MCF 10A (cell line): ENCODE results near the gene AGO1. TPM values are rescaled to one million over a fixed set of nuclear protein-coding genes. Genes with fewer than 3 reads are reported as not detected.

Experiments used
- BruUV-seq: library from RNA; stranded (reverse); fragments of 400-500 nt; replicated peaks from 2 replicates; lab custom pipeline; 2021; lab: Mats Ljungman, UMichigan
- CTCF ChIA-PET: fragments of 300-600 bp; sonication (Branson Sonifier 250); formaldehyde crosslinking; extraction: SDS; loops from one replicate; lab custom pipeline; 2021; ENCODE audit warnings: antibody characterized with exemption, inconsistent platforms; lab: Yijun Ruan, JAX
- POLR2A ChIA-PET: fragments of 300-600, 350-650 bp; sonication (Branson Sonifier 250); formaldehyde crosslinking; extraction: SDS; loops from one replicate; lab custom pipeline; 2020; ENCODE audit warnings: antibody characterized with exemption, inconsistent platforms; lab: Yijun Ruan, JAX
- DNase-seq: peaks from one replicate; pipeline ENCODE4 v3.0.0-alpha.2; 2018; ENCODE audit not compliant: unreplicated experiment
- H3K27ac Mint-ChIP-seq: one replicate; pipeline ENCODE4 v1.8.0; 2022; ENCODE audit warnings: mild to moderate bottlenecking, low read depth, mixed read lengths; ENCODE audit not compliant: unreplicated experiment
- H3K27me3 Mint-ChIP-seq: one replicate; pipeline ENCODE4 v1.8.0; 2022; ENCODE audit warnings: mixed read lengths; ENCODE audit not compliant: insufficient read depth, unreplicated experiment
- H3K36me3 Mint-ChIP-seq: one replicate; pipeline ENCODE4 v1.8.0; 2022; ENCODE audit warnings: mild to moderate bottlenecking, moderate library complexity, mixed read lengths; ENCODE audit not compliant: insufficient read depth, unreplicated experiment
- H3K4me1 Mint-ChIP-seq: one replicate; pipeline ENCODE4 v1.8.0; 2022; ENCODE audit warnings: mixed read lengths; ENCODE audit not compliant: insufficient read depth, unreplicated experiment
- H3K4me3 Mint-ChIP-seq: one replicate; pipeline ENCODE4 v1.8.0; 2022; ENCODE audit warnings: mild to moderate bottlenecking, moderate library complexity, mixed read lengths; ENCODE audit not compliant: unreplicated experiment
- H3K9me3 Mint-ChIP-seq: one replicate; pipeline ENCODE4 v1.8.0; 2022; ENCODE audit warnings: mixed read lengths; ENCODE audit not compliant: unreplicated experiment
- CTCF ChIP-seq: fragments of 200-600 bp; IDR thresholded peaks from one replicate; pipeline ENCODE4 v1.8.0; 2022; ENCODE audit warnings: antibody characterized with exemption, mild to moderate bottlenecking; ENCODE audit not compliant: unreplicated experiment
- intact Hi-C: fragments of 100-400 bp; cut with micrococcal nuclease; formaldehyde crosslinking; loops from 2 replicates; pipeline ENCODE4 v1.14.1; 2022
- total RNA-seq: library from RNA; stranded (reverse); gene quantifications from 2 replicates; pipeline ENCODE4 v1.2.3, GENCODE V29; 2022

Gene AGO1
- total RNA-seq, 1 experiment from 2014 or later = 13.5 TPM

- no peak overlapping the region for H3K27ac Mint-ChIP-seq
- intact Hi-C loops = no loop called here
- H3K9me3 Mint-ChIP-seq = no peaks in the 10 kb centered on the region
- ChIA-PET POLR2A (interaction anchor here (0.6 kb wide), 1 partner anchor 26 kb away, joined by 3 read pairs; no protein-coding TSS in a partner anchor), CTCF (no interaction called here)
- H3K4me1 Mint-ChIP-seq = no peaks in the 10 kb centered on the region
- no peak for TF ChIP-seq CTCF
- no TSS peak for BruUV-seq
- H3K4me3 Mint-ChIP-seq = no peak overlapping the region
- H3K36me3 Mint-ChIP-seq = no peaks in the 10 kb centered on the region
- no peaks in the 10 kb centered on the region for H3K27me3 Mint-ChIP-seq
- no peak for DNase-seq
Observed at GRCh38 chr1:35860696-35861095, 22.3 kb upstream of the AGO1 start.

GRCh38 chr1:35863136-35863535, 19.9 kb upstream of the AGO1 start:
- H3K9me3 Mint-ChIP-seq = no peaks in the 10 kb centered on the region
- DNase-seq = no peak
- H3K4me3 Mint-ChIP-seq = no peak overlapping the region
- no peaks in the 10 kb centered on the region for H3K27me3 Mint-ChIP-seq
- no peak for TF ChIP-seq CTCF
- intact Hi-C loops = no loop called here
- no TSS peak for BruUV-seq
- H3K36me3 Mint-ChIP-seq = no peaks in the 10 kb centered on the region
- ChIA-PET CTCF (interaction anchor here (0.5 to 1.3 kb wide), 2 partner anchors 20 to 266 kb away, joined by 4 to 7 read pairs; partner anchors contain the start of gene AGO1), POLR2A (interaction anchor here (0.8 kb wide), 1 partner anchor 9 kb away, joined by 3 read pairs; no protein-coding TSS in a partner anchor)
- no peaks in the 10 kb centered on the region for H3K4me1 Mint-ChIP-seq
- no peak overlapping the region for H3K27ac Mint-ChIP-seq

GRCh38 chr1:35863881-35864625, 19.0 kb upstream of the AGO1 start:
- Mint-ChIP-seq H3K9me3 (no peaks in the 10 kb centered on the region), H3K27ac (no peak overlapping the region), H3K36me3 (no peaks in the 10 kb centered on the region), H3K4me3 (no peak overlapping the region), H3K27me3 (no peaks in the 10 kb centered on the region), H3K4me1 (no peaks in the 10 kb centered on the region)
- intact Hi-C loops = no loop called here
- no peak for TF ChIP-seq CTCF
- BruUV-seq = no TSS peak
- DNase-seq = no peak
- CTCF ChIA-PET = no interaction called here
- POLR2A ChIA-PET = no interaction called here

GRCh38 chr1:35864813-35865212, 18.2 kb upstream of the AGO1 start:
- no TSS peak for BruUV-seq
- ChIA-PET CTCF (no interaction called here), POLR2A (no interaction called here)
- no peak overlapping the region for H3K27ac Mint-ChIP-seq
- no peak for TF ChIP-seq CTCF
- no peak overlapping the region for H3K4me3 Mint-ChIP-seq
- H3K9me3 Mint-ChIP-seq = no peaks in the 10 kb centered on the region
- no peaks in the 10 kb centered on the region for H3K36me3 Mint-ChIP-seq
- intact Hi-C loops = no loop called here
- H3K27me3 Mint-ChIP-seq = no peaks in the 10 kb centered on the region
- no peak for DNase-seq
- H3K4me1 Mint-ChIP-seq = no peaks in the 10 kb centered on the region
